Type B pancreatic cell (in vitro differentiated cells): ENCODE results near the gene PACRG. TPM values are rescaled to one million over a fixed set of nuclear protein-coding genes. Genes with fewer than 3 reads are reported as not detected.

Experiments used
- DNase-seq: peaks from one replicate; pipeline ENCODE4 v3.0.0; 2021; ENCODE audit warnings: mixed read lengths; ENCODE audit not compliant: unreplicated experiment; ENCODE audit errors: extremely low spot score
- H3K27ac Mint-ChIP-seq: 2 replicates; pipeline ENCODE4 v1.8.0; 2021; ENCODE audit warnings: mild to moderate bottlenecking, mixed read lengths
- H3K27me3 Mint-ChIP-seq: 2 replicates; pipeline ENCODE4 v1.8.0; 2021; ENCODE audit warnings: mixed read lengths
- H3K36me3 Mint-ChIP-seq: 2 replicates; pipeline ENCODE4 v1.8.0; 2021; ENCODE audit warnings: mixed read lengths
- H3K4me1 Mint-ChIP-seq: one replicate; pipeline ENCODE4 v1.8.0; 2021; ENCODE audit warnings: mixed read lengths; ENCODE audit not compliant: unreplicated experiment
- H3K4me3 Mint-ChIP-seq: 2 replicates; pipeline ENCODE4 v1.8.0; 2021; ENCODE audit warnings: mild to moderate bottlenecking, mixed read lengths
- H3K9me3 Mint-ChIP-seq: 2 replicates; pipeline ENCODE4 v1.8.0; 2021; ENCODE audit warnings: mixed read lengths
- CTCF ChIP-seq: fragments of 200-600 bp; sonication (generic); conservative IDR thresholded peaks from 2 replicates; pipeline ENCODE4 v1.5.0; 2021; ENCODE audit warnings: antibody characterized with exemption, mild to moderate bottlenecking
- total RNA-seq: library from RNA; stranded (reverse); gene quantifications from 2 replicates; pipeline ENCODE4 v1.2.1, GENCODE V29; 2021; ENCODE audit warnings: low replicate concordance

PACRG gene
- total RNA-seq, 1 donor from 2014 or later, result 5.6 TPM

GRCh38 chr6:162965366-162965765, 237.6 kb downstream of the PACRG start:
- Mint-ChIP-seq H3K27ac (no peak overlapping the region), H3K36me3 (no peaks in the 10 kb centered on the region), H3K4me1 (peaks cover 6% of the 10 kb centered on the region), H3K4me3 (no peak overlapping the region), H3K9me3 (no peaks in the 10 kb centered on the region), H3K27me3 (no peaks in the 10 kb centered on the region)
- TF ChIP-seq CTCF, result no peak
- DNase-seq, result no peak

- Mint-ChIP-seq H3K27me3 (no peaks in the 10 kb centered on the region), H3K4me1 (peaks cover 9% of the 10 kb centered on the region), H3K36me3 (no peaks in the 10 kb centered on the region), H3K27ac (no peak overlapping the region), H3K9me3 (no peaks in the 10 kb centered on the region), H3K4me3 (no peak overlapping the region)
- no peak for TF ChIP-seq CTCF
- no peak for DNase-seq
These were observed 242.5 kb downstream of the PACRG start for GRCh38 chr6:162970246-162970645.

- TF ChIP-seq CTCF, result no peak
- no peak for DNase-seq
- H3K4me1 Mint-ChIP-seq, result peaks cover 9% of the 10 kb centered on the region
- H3K36me3 Mint-ChIP-seq, result no peaks in the 10 kb centered on the region
- no peaks in the 10 kb centered on the region for H3K9me3 Mint-ChIP-seq
- H3K27me3 Mint-ChIP-seq, result no peaks in the 10 kb centered on the region
- H3K27ac Mint-ChIP-seq, result no peak overlapping the region
- no peak overlapping the region for H3K4me3 Mint-ChIP-seq
These were observed 243.6 kb downstream of the PACRG start for GRCh38 chr6:162971356-162971755.

GRCh38 chr6:162973151-162973872, 245.5 kb downstream of the PACRG start:
- Mint-ChIP-seq H3K27me3 (no peaks in the 10 kb centered on the region), H3K4me3 (no peak overlapping the region), H3K27ac (no peak overlapping the region), H3K4me1 (peaks cover 9% of the 10 kb centered on the region), H3K36me3 (no peaks in the 10 kb centered on the region), H3K9me3 (no peaks in the 10 kb centered on the region)
- TF ChIP-seq CTCF, result no peak
- no peak for DNase-seq

DNA sequence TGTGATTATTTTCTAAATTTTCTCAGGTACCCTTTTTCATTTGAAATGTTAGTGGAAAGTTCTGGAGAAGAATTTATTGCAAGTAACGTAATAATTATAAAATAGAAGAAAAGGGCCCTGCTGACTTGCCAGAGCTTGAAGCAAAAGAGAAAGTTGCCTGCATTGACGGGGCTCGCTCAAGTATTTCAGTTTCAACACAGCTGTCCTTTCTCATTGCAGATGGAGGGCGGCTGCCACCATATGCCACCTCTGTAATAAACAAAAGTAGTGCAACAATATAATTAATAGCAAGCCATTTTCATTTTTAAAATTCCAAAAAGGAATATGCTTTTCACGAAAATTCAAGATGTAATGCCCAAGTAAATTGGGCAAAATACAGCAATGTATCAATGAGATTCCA, 246.2 kb downstream of the PACRG start:
- no peak overlapping the region for H3K27ac Mint-ChIP-seq
- peaks cover 9% of the 10 kb centered on the region for H3K4me1 Mint-ChIP-seq
- no peaks in the 10 kb centered on the region for H3K9me3 Mint-ChIP-seq
- no peak for DNase-seq
- H3K4me3 Mint-ChIP-seq, result no peak overlapping the region
- H3K27me3 Mint-ChIP-seq, result no peaks in the 10 kb centered on the region
- no peaks in the 10 kb centered on the region for H3K36me3 Mint-ChIP-seq
- TF ChIP-seq CTCF, result no peak
